OCI-LY7 (cell line): ENCODE measurements around the gene GPC3.

Experiments
- CTCF ChIP-seq: fragments of 200-600 bp; sonication (generic); conservative IDR thresholded peaks from 2 replicates; pipeline ENCODE4 v1.5.1; 2014; ENCODE audit warnings: mild to moderate bottlenecking, antibody characterized with exemption, low read length, moderate library complexity, mixed read lengths
- EZH2phosphoT487 ChIP-seq: fragments of 200-600 bp; sonication (generic); IDR thresholded peaks from 2 replicates; pipeline ENCODE4 v1.6.1; 2018; ENCODE audit warnings: low read depth, borderline replicate concordance, mild to moderate bottlenecking, mixed run types, antibody characterized with exemption, low read length, moderate library complexity, mixed read lengths

GRCh38 chrX:133497356-133497755 is 488.0 kb downstream of the GPC3 start:
- TF ChIP-seq CTCF, result no peak
- no peak for TF ChIP-seq EZH2phosphoT487
